SK-N-SH (cell line): ENCODE results near the gene SUSD3. TPM values are rescaled to one million over a fixed set of nuclear protein-coding genes. Genes with fewer than 3 reads are reported as not detected.
A peak's percentile ranks its signal among the peaks of the same experiment; 100 is the strongest.

Experiments used
- CTCF ChIA-PET: fragments of 300-600, 350-600 bp; formaldehyde crosslinking; extraction: SDS; loops from one replicate; lab custom pipeline; 2021; lab: Yijun Ruan, JAX
- POLR2A ChIA-PET: fragments of 350-600 bp; sonication (Branson Sonifier 250); formaldehyde crosslinking; extraction: SDS; loops from one replicate; lab custom pipeline; 2020; ENCODE audit warnings: antibody characterized with exemption, inconsistent platforms; lab: Yijun Ruan, JAX
- DNase-seq: peaks from one replicate; pipeline ENCODE4 v3.0.0; 2012
- H2AFZ ChIP-seq: fragments of 200-600 bp; sonication (generic); 2 replicates; pipeline ENCODE4 v1.8.1; 2016; ENCODE audit warnings: antibody characterized with exemption, mild to moderate bottlenecking, low read depth
- H3F3A ChIP-seq: fragments of 200-600 bp; sonication (generic); replicated peaks from 2 replicates; pipeline ENCODE3; 2016; ENCODE audit warnings: antibody characterized with exemption, mild to moderate bottlenecking; ENCODE audit not compliant: insufficient read depth
- H3K27ac ChIP-seq, 2 experiments: fragments of 200-500 bp in 1 of 2; fragments of 200-600 bp in 1 of 2; sonication (Bioruptor generic) in 1 of 2; sonication (generic), shearing (Covaris generic) in 1 of 2; 2 replicates each; pipeline versions ENCODE4 v1.5.1 to v1.6.1; 2014 to 2016; ENCODE audit warnings: low read depth in 2 of 2, inconsistent platforms in 1 of 2, low read length in 1 of 2, mild to moderate bottlenecking in 1 of 2, mixed read lengths in 1 of 2
- H3K27me3 ChIP-seq: fragments of 200-600 bp; sonication (generic), shearing (Covaris generic); 2 replicates; pipeline ENCODE4 v1.6.1; 2016; ENCODE audit warnings: mixed run types; ENCODE audit not compliant: insufficient read depth
- H3K36me3 ChIP-seq, 2 experiments: fragments of 200-500 bp in 1 of 2; fragments of 200-600 bp in 1 of 2; sonication (Bioruptor generic) in 1 of 2; sonication (generic) in 1 of 2; replicated peaks in 1 of 2; 2 replicates each; pipeline versions ENCODE3 to v1.5.1; 2014 to 2016; ENCODE audit warnings: low read length in 1 of 2, mild to moderate bottlenecking in 1 of 2; ENCODE audit not compliant: insufficient read depth in 2 of 2, control insufficient read depth in 1 of 2
- H3K4me1 ChIP-seq, 2 experiments: fragments of 200-500 bp in 1 of 2; fragments of 200-600 bp in 1 of 2; sonication (Bioruptor generic) in 1 of 2; sonication (generic), shearing (Covaris generic) in 1 of 2; 2 replicates each; pipeline versions ENCODE4 v1.5.1 to v1.6.1; 2014 to 2016; ENCODE audit warnings: low read depth in 1 of 2, low read length in 1 of 2, mixed run types in 1 of 2; ENCODE audit not compliant: insufficient read depth in 2 of 2, control insufficient read depth in 1 of 2
- H3K4me2 ChIP-seq: fragments of 200-600 bp; sonication (generic), shearing (Covaris generic); 2 replicates; pipeline ENCODE4 v1.6.1; 2017; ENCODE audit warnings: mixed run types
- H3K4me3 ChIP-seq, 2 experiments: fragments of 200-500 bp in 1 of 2; fragments of 200-600 bp in 1 of 2; sonication (Bioruptor generic) in 1 of 2; sonication (generic), shearing (Covaris generic) in 1 of 2; 2 replicates each; pipeline versions ENCODE4 v1.5.1 to v1.8.1; 2014 to 2016; ENCODE audit warnings: low read depth in 2 of 2, inconsistent platforms in 1 of 2, low read length in 1 of 2, mild to moderate bottlenecking in 1 of 2, mixed read lengths in 1 of 2, moderate library complexity in 1 of 2
- H3K79me2 ChIP-seq: fragments of 200-600 bp; sonication (generic); 2 replicates; pipeline ENCODE4 v1.8.1; 2017; ENCODE audit warnings: mild to moderate bottlenecking; ENCODE audit not compliant: insufficient read depth
- H3K9ac ChIP-seq: fragments of 200-600 bp; sonication (generic); 2 replicates; pipeline ENCODE4 v1.6.1; 2017; ENCODE audit warnings: mixed run types
- H3K9me2 ChIP-seq: fragments of 200-600 bp; sonication (generic); 2 replicates; pipeline ENCODE4 v1.6.1; 2017; ENCODE audit warnings: mixed run types
- H3K9me3 ChIP-seq: fragments of 200-600 bp; sonication (generic); 2 replicates; pipeline ENCODE4 v1.6.1; 2017; ENCODE audit warnings: mixed run types, mild to moderate bottlenecking, moderate library complexity
- H4K20me1 ChIP-seq: fragments of 200-600 bp; sonication (generic); 2 replicates; pipeline ENCODE4 v1.6.1; 2017; ENCODE audit warnings: mild to moderate bottlenecking, mixed run types; ENCODE audit not compliant: insufficient read depth
- CHD2 ChIP-seq: fragments of 150-350 bp; IDR thresholded peaks from 2 replicates; pipeline ENCODE4 v1.6.1; 2018; ENCODE audit warnings: low read length; ENCODE audit not compliant: partially characterized antibody
- EZH2phosphoT487 ChIP-seq: fragments of 200-600 bp; sonication (generic); IDR thresholded peaks from 2 replicates; pipeline ENCODE4 v1.6.1; 2017; ENCODE audit warnings: low read depth, mixed run types, mild to moderate bottlenecking, antibody characterized with exemption, moderate library complexity, borderline replicate concordance
- FOXJ3 ChIP-seq: sonication (generic); formaldehyde crosslinking; IDR thresholded peaks from 2 replicates; pipeline ENCODE4 v1.5.1; 2020; ENCODE audit warnings: mild to moderate bottlenecking, missing genetic modification reagents
- FOXM1 ChIP-seq: IDR thresholded peaks from 2 replicates; pipeline ENCODE4 v1.4.0; 2012; ENCODE audit warnings: low read depth, mild to moderate bottlenecking
- GABPA ChIP-seq: IDR thresholded peaks from 2 replicates; pipeline ENCODE4 v1.4.0; 2012; ENCODE audit warnings: low read depth, mild to moderate bottlenecking
- NFIC ChIP-seq: IDR thresholded peaks from 2 replicates; pipeline ENCODE4 v1.4.0; 2012; ENCODE audit warnings: borderline replicate concordance
- NRF1 ChIP-seq: IDR thresholded peaks from 2 replicates; pipeline ENCODE4 v1.6.1; 2012; ENCODE audit warnings: low read depth, mild to moderate bottlenecking, low read length
- TCF12 ChIP-seq: IDR thresholded peaks from 2 replicates; pipeline ENCODE4 v1.4.0; 2012
- USF1 ChIP-seq: IDR thresholded peaks from 2 replicates; pipeline ENCODE4 v1.4.0; 2012; ENCODE audit warnings: low read depth, borderline replicate concordance
- USF2 ChIP-seq: fragments of 150-350 bp; IDR thresholded peaks from 2 replicates; pipeline ENCODE4 v1.6.1; 2017; ENCODE audit warnings: antibody characterized with exemption, low read length, low read depth, borderline replicate concordance
- ZBTB33 ChIP-seq: IDR thresholded peaks from 2 replicates; pipeline ENCODE4 v1.4.0; 2012; ENCODE audit warnings: low read depth, borderline replicate concordance
- WGBS: methylation state at CpG from one replicate; pipeline ENCODE4 v1.1.6; 2017; ENCODE audit warnings: low lambda C conversion rate; 5-methylcytosine and 5-hydroxymethylcytosine counted together
- polyA plus RNA-seq, 3 experiments: library from polyadenylated mRNA; depleted of rRNA; stranded (reverse); fragments of >200 nt; gene quantifications; 2 replicates each; pipeline ENCODE4 v1.2.3, GENCODE V29; 2012
- TF ChIP-seq, protein P1 (sequence below): IDR thresholded peaks from 2 replicates; pipeline ENCODE4; 2012
- TF ChIP-seq, protein P2 (sequence below): IDR thresholded peaks from 2 replicates; pipeline ENCODE4 v1.4.0; 2012; ENCODE audit warnings: low read depth
- TF ChIP-seq, protein P3 (sequence below): fragments of 200-600 bp; sonication (generic); IDR thresholded peaks from 2 replicates; pipeline ENCODE4 v1.6.1; 2017; ENCODE audit warnings: antibody characterized with exemption, mild to moderate bottlenecking, moderate library complexity

Gene SUSD3
- polyA plus RNA-seq, 1 of the 3 experiments (the other 2 are of a cell fraction), result 0.49 TPM

DNA sequence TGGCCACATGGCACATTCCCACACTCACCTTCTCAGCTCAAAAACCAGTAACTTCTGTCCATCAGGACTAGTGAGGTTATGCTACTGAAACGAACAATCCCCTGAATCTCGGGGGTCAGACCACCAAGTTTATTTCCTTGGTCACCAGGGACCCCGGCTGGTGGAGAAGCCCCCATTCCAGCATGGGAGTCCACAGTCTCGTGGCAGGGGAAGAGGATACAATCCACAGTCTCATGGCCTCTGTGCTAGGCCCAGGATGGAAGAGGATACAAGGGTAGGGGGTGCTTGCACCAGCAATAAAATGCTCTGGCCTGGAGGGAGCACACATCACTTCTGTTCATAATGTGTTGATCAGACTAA lies 30.1 kb downstream of the SUSD3 start:
- H2AFZ ChIP-seq, result no peak overlapping the region
- peaks cover 12% of the 10 kb centered on the region for H3F3A ChIP-seq
- H3K4me2 ChIP-seq, result no peak overlapping the region
- no peak overlapping the region for H3K4me3 ChIP-seq
- H3K9me2 ChIP-seq, result no peaks in the 10 kb centered on the region
- H3K27ac ChIP-seq, result no peak overlapping the region
- no peaks in the 10 kb centered on the region for H3K27me3 ChIP-seq
- no peak overlapping the region for H3K9ac ChIP-seq
- WGBS, result 42% methylated on average over 4 of the region's 4 CpGs
- H3K36me3 ChIP-seq, result no peaks in the 10 kb centered on the region
- TF ChIP-seq GABPA (no peak), USF2 (no peak), CHD2 (no peak)
- H4K20me1 ChIP-seq, result no peaks in the 10 kb centered on the region
- ChIA-PET POLR2A (no interaction called here), CTCF (interaction anchor here (1.0 kb wide), 1 partner anchor 216 kb away, joined by 3 read pairs; no protein-coding TSS in a partner anchor)
- DNase-seq, result peak; percentile 2
- no peaks in the 10 kb centered on the region for H3K79me2 ChIP-seq
- H3K9me3 ChIP-seq, result no peaks in the 10 kb centered on the region
- H3K4me1 ChIP-seq, result peaks cover 0 to 2% of the 10 kb centered on the region in 2 experiments; a peak in 1 of 4 replicates

DNA sequence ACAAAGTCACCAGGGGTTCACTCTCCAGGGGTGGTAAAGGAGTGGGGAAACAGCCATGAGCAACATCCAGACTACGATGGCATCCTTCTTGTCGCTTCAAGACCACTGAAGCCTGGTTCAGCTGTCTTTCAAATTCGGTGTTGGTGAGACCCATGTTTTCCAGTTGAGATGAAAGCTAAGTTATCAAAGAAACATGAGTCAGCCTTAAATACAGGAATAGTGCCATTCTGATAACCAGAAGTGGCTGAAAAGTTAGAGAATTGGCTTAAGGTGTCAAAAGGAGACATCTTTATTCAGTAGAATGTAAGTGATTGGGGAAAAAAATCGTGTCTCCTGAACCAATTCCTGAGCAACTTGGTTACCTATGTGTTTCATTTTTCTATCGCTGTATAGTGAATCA lies 30.5 kb downstream of the SUSD3 start:
- no peak overlapping the region for H2AFZ ChIP-seq
- H3K4me1 ChIP-seq, result peaks cover 0 to 6% of the 10 kb centered on the region in 2 experiments; a peak in 1 of 4 replicates
- no peak for DNase-seq
- no peaks in the 10 kb centered on the region for H3K9me3 ChIP-seq
- 68% methylated on average over 5 of the region's 5 CpGs for WGBS
- ChIA-PET POLR2A (no interaction called here), CTCF (interaction anchor here (1.0 kb wide), 1 partner anchor 216 kb away, joined by 3 read pairs; no protein-coding TSS in a partner anchor)
- H3K4me2 ChIP-seq, result no peak overlapping the region
- peaks cover 12% of the 10 kb centered on the region for H3F3A ChIP-seq
- no peaks in the 10 kb centered on the region for H3K9me2 ChIP-seq
- no peaks in the 10 kb centered on the region for H3K27me3 ChIP-seq
- no peak overlapping the region for H3K27ac ChIP-seq
- no peak overlapping the region for H3K9ac ChIP-seq
- no peaks in the 10 kb centered on the region for H4K20me1 ChIP-seq
- no peak overlapping the region for H3K4me3 ChIP-seq
- TF ChIP-seq EZH2phosphoT487 (no peak), NFIC (no peak), TCF12 (no peak), FOXJ3 (CRISPR knock-in tag) (no peak)
- TF ChIP-seq, protein P1, sequence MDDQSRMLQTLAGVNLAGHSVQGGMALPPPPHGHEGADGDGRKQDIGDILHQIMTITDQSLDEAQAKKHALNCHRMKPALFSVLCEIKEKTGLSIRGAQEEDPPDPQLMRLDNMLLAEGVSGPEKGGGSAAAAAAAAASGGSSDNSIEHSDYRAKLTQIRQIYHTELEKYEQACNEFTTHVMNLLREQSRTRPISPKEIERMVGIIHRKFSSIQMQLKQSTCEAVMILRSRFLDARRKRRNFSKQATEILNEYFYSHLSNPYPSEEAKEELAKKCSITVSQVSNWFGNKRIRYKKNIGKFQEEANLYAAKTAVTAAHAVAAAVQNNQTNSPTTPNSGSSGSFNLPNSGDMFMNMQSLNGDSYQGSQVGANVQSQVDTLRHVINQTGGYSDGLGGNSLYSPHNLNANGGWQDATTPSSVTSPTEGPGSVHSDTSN, result no peak
- H3K36me3 ChIP-seq, result no peaks in the 10 kb centered on the region
- H3K79me2 ChIP-seq, result no peaks in the 10 kb centered on the region

DNA sequence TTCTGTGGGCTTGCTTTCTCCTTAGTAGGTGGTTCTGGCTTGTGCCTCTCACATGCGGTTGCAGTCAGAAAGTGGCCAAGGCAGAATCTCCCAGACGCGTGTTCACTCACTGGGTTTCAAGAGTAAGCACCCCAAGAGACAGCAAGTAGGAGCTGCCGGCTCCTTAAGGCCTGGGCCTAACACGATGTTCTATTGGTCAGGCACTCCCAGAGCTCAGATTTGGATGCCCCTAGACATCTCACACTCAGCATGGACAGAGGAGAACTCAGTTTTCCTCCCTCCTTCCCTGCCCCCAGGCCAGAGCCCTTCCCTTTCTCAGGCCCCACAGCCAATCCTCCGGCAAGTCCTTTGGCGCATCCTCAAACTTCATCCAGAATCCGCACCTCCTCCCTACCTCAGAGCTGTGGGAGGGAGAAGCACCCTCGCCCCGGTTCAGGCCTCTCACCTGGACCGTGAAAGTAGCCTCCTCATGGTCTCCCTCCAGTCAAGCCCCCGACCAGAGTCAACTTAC lies 31.0 kb downstream of the SUSD3 start:
- Histone ChIP-seq H3K4me3 (no peak overlapping the region), H3K27me3 (no peaks in the 10 kb centered on the region), H3K4me1 (peaks cover 0 to 7% of the 10 kb centered on the region in 2 experiments; a peak in 1 of 4 replicates), H3F3A (peaks cover 12% of the 10 kb centered on the region), H3K9me2 (no peaks in the 10 kb centered on the region), H3K79me2 (no peaks in the 10 kb centered on the region), H3K9ac (no peak overlapping the region), H3K27ac (no peak overlapping the region), H2AFZ (no peak overlapping the region), H3K4me2 (no peak overlapping the region), H3K9me3 (no peaks in the 10 kb centered on the region), H3K36me3 (no peaks in the 10 kb centered on the region), H4K20me1 (no peaks in the 10 kb centered on the region)
- POLR2A ChIA-PET, result no interaction called here
- CTCF ChIA-PET, result interaction anchor here (1.0 kb wide), 1 partner anchor 215 kb away, joined by 3 read pairs; no protein-coding TSS in a partner anchor
- 63% methylated on average over 10 of the region's 12 CpGs for WGBS
- DNase-seq, result peak; percentile 2
- TF ChIP-seq NRF1, result no peak
- no peak for TF ChIP-seq ZBTB33
- TF ChIP-seq USF1, result no peak
- no peak for TF ChIP-seq FOXM1
- TF ChIP-seq, protein P2, sequence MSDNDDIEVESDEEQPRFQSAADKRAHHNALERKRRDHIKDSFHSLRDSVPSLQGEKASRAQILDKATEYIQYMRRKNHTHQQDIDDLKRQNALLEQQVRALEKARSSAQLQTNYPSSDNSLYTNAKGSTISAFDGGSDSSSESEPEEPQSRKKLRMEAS, result no peak
- TF ChIP-seq, protein P3, sequence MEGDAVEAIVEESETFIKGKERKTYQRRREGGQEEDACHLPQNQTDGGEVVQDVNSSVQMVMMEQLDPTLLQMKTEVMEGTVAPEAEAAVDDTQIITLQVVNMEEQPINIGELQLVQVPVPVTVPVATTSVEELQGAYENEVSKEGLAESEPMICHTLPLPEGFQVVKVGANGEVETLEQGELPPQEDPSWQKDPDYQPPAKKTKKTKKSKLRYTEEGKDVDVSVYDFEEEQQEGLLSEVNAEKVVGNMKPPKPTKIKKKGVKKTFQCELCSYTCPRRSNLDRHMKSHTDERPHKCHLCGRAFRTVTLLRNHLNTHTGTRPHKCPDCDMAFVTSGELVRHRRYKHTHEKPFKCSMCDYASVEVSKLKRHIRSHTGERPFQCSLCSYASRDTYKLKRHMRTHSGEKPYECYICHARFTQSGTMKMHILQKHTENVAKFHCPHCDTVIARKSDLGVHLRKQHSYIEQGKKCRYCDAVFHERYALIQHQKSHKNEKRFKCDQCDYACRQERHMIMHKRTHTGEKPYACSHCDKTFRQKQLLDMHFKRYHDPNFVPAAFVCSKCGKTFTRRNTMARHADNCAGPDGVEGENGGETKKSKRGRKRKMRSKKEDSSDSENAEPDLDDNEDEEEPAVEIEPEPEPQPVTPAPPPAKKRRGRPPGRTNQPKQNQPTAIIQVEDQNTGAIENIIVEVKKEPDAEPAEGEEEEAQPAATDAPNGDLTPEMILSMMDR, result no peak
- no peak for TF ChIP-seq EZH2phosphoT487
